ENCODE measurements around the gene SMARCD1.
"Not testable (repeated sequence)": the region's sequence is repeated elsewhere in the genome, so short reads cannot be mapped to it uniquely, and the experiment has no call there.

The SMARCD1 gene

DNA sequence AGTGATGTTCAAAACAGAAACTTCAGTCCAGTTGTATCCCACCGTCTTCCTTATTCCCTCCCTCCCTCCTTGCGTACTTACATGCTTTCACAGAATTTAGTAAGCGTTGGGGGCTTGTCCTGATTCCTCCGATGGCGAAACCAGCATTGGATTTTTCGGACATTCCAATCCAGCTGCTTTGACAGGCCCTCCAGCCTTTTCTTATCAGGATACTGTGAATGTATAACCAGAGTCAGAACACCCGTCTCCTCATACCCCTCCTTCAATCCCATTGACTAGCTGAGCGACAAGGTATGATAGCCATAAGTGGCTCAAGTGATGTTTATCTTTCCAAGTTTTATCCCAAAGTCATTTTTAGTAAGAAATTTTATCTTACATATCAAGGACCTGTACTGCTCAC lies 57.9 kb downstream of the SMARCD1 start:
- DNase-seq (ENCODE audit: low read depth in 3 of 3), result no peak

DNA sequence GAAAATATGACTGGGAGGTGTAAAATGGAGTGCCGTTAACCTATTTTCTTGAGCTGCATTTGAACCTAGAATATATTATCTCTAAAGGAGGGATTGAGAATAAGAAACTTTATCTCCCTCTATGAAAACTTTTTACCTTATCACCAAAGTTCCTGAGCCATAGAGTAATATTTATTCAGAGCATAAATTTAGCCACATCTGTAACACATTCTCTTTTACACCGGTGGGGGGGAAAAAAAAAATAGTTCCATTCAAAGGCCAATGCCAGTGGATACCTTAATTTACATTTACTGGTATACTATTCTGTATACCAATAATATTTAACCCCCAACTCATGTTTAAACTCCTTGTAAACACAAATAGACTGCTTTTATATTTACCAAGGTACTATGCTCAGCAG lies 60.3 kb downstream of the SMARCD1 start:
- no peak for DNase-seq (ENCODE audit: low read depth in 3 of 3)

DNA sequence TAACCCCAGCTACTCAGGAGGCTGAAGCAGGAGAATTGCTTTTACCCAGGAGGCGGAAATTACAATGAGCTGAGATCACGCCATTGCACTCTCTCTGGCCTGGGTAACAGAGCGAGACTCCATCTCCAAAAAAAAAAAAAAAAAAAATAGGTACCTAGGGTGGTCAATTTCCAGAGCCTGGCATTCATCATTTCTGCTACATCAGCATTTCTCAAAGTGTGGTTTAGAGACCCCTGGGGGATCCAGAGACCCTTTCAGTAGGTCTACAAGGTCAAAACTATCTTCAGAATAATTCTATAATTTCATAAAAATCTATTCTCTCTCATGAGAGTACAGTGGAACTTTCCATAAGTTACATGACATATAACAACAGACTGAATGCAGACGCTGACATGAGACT lies 62.1 kb downstream of the SMARCD1 start:
- no peak for DNase-seq (ENCODE audit: low read depth in 3 of 3)

DNA sequence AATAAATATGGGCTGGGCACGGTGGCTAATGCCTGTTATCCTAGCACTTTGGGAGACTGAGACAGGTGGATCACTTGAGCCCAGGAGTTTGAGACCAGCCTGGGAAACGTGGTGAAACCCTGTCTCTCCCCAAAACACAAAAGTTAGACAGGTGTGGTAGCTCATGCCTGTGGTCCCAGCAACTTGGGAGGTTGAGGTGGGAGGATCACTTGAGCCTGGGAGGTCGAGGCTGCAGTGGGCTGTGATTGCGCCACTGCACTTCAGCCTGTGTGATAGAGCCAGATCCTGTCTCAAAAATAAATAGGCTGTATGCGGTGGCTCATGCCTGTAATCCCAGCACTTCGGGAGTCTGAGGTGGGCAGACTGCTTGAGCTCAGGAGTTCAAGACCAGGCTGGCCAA lies 62.9 kb downstream of the SMARCD1 start:
- DNase-seq (ENCODE audit: low read depth in 3 of 3), result not testable (repeated sequence)

DNA sequence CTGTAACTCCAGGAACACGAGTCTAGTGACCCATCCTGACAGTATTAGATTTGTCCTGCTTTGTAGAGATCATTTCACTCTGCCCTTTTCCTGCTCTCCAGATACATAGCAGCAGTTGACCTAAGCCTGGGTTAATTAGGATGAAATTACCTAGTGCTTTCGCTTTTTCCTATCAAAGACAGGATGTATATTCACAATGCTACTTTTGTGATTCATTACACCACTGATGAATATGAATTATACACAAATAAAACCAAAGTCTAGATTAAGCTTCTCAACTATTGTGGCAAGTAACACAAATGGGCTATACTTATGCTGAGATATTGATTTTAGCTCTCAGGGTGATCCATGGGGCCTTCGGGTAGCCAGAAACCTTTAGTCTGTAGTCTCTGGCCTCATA lies 64.2 kb downstream of the SMARCD1 start:
- DNase-seq (ENCODE audit: low read depth in 3 of 3), result no peak
